Mesothelial cell of epicardium (in vitro differentiated cells): Measurements from ENCODE around the gene TALDO1. TPM values are rescaled to one million over a fixed set of nuclear protein-coding genes. Genes with fewer than 3 reads are reported as not detected.

Experiments used
- DNase-seq, 2 experiments: peaks; one replicate each; pipeline ENCODE4 v3.0.0; 2021; ENCODE audit warnings: low spot score in 2 of 2; ENCODE audit not compliant: unreplicated experiment in 2 of 2
- H3K27ac Mint-ChIP-seq: 2 replicates; pipeline ENCODE4 v1.8.0; 2021; ENCODE audit warnings: mixed read lengths
- H3K27me3 Mint-ChIP-seq: 2 replicates; pipeline ENCODE4 v1.8.0; 2021; ENCODE audit warnings: low read depth, mixed read lengths
- H3K36me3 Mint-ChIP-seq: 2 replicates; pipeline ENCODE4 v1.8.0; 2021; ENCODE audit warnings: mixed read lengths
- H3K4me1 Mint-ChIP-seq: 2 replicates; pipeline ENCODE4 v1.8.0; 2021; ENCODE audit warnings: mixed read lengths
- H3K4me3 Mint-ChIP-seq: 2 replicates; pipeline ENCODE4 v1.8.0; 2021; ENCODE audit warnings: mild to moderate bottlenecking, moderate library complexity, mixed read lengths
- H3K9me3 Mint-ChIP-seq: 2 replicates; pipeline ENCODE4 v1.8.0; 2021; ENCODE audit warnings: mixed read lengths
- total RNA-seq: library from RNA; stranded (reverse); gene quantifications from 3 replicates; pipeline ENCODE4 v1.2.1, GENCODE V29; 2021
- TF ChIP-seq, protein P1 (sequence below): fragments of 200-600 bp; sonication (generic); IDR thresholded peaks from one replicate; pipeline ENCODE4 v1.5.0; 2021; ENCODE audit warnings: antibody characterized with exemption; ENCODE audit not compliant: unreplicated experiment

Gene TALDO1
- total RNA-seq, 1 donor from 2014 or later = 97.5 TPM

- Mint-ChIP-seq H3K27me3 (peaks cover 31% of the 10 kb centered on the region), H3K9me3 (no peaks in the 10 kb centered on the region), H3K4me3 (no peak overlapping the region), H3K27ac (no peak overlapping the region), H3K4me1 (no peaks in the 10 kb centered on the region), H3K36me3 (peaks cover 16% of the 10 kb centered on the region)
- no peak for DNase-seq
- TF ChIP-seq, protein P1, sequence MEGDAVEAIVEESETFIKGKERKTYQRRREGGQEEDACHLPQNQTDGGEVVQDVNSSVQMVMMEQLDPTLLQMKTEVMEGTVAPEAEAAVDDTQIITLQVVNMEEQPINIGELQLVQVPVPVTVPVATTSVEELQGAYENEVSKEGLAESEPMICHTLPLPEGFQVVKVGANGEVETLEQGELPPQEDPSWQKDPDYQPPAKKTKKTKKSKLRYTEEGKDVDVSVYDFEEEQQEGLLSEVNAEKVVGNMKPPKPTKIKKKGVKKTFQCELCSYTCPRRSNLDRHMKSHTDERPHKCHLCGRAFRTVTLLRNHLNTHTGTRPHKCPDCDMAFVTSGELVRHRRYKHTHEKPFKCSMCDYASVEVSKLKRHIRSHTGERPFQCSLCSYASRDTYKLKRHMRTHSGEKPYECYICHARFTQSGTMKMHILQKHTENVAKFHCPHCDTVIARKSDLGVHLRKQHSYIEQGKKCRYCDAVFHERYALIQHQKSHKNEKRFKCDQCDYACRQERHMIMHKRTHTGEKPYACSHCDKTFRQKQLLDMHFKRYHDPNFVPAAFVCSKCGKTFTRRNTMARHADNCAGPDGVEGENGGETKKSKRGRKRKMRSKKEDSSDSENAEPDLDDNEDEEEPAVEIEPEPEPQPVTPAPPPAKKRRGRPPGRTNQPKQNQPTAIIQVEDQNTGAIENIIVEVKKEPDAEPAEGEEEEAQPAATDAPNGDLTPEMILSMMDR = no peak
These were observed 26.0 kb upstream of the TALDO1 start for GRCh38 chr11:721247-721740.

GRCh38 chr11:721741-722345 lies 25.4 kb upstream of the TALDO1 start:
- Mint-ChIP-seq H3K4me1 (peaks cover 2% of the 10 kb centered on the region), H3K9me3 (no peaks in the 10 kb centered on the region), H3K27ac (no peak overlapping the region), H3K36me3 (peaks cover 12% of the 10 kb centered on the region), H3K4me3 (no peak overlapping the region), H3K27me3 (peaks cover 31% of the 10 kb centered on the region)
- no peak for DNase-seq
- TF ChIP-seq, protein P1 = no peak

DNA sequence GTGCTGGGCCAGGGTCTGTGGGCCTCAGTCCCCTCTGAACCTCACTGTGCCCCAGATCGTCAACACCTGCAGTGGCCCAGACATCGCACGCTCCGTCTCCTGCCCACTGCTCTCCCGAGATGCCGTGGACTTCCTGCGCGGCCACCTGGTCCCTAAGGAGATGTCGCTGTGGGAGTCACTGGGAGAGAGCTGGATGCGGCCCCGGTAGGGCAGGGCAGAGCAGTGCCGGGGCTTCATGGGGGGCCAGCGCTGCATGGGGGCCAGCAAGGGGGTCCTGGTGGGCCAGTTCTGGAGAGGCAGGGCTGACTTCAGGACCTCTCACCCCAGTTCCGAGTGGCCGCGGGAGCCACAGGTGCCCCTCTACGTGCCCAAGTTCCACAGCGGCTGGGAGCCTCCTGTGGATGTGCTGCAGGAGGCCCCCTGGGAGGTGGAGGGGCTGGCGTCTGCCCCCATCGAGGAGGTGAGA lies 24.9 kb upstream of the TALDO1 start:
- DNase-seq = no peak
- Mint-ChIP-seq H3K36me3 (peaks cover 12% of the 10 kb centered on the region), H3K27me3 (peaks cover 31% of the 10 kb centered on the region), H3K4me1 (peaks cover 3% of the 10 kb centered on the region), H3K4me3 (no peak overlapping the region), H3K9me3 (no peaks in the 10 kb centered on the region), H3K27ac (no peak overlapping the region)
- TF ChIP-seq, protein P1 = no peak

GRCh38 chr11:723120-723883 lies 24.0 kb upstream of the TALDO1 start:
- DNase-seq = no peak
- H3K27ac Mint-ChIP-seq = peak overlapping the region; percentile 34

GRCh38 chr11:724049-724777 lies 23.1 kb upstream of the TALDO1 start:
- Mint-ChIP-seq H3K4me3 (no peak overlapping the region), H3K27me3 (peaks cover 30% of the 10 kb centered on the region), H3K27ac (no peak overlapping the region), H3K9me3 (no peaks in the 10 kb centered on the region), H3K4me1 (peaks cover 3% of the 10 kb centered on the region), H3K36me3 (peaks cover 11% of the 10 kb centered on the region)
- no peak for DNase-seq
- TF ChIP-seq, protein P1 = no peak

More at GRCh38 chr11:723120-723883, 24.0 kb upstream of the TALDO1 start:
- TF ChIP-seq, protein P1 = peak; percentile 48
- Mint-ChIP-seq H3K27me3 (peaks cover 31% of the 10 kb centered on the region), H3K36me3 (peaks cover 12% of the 10 kb centered on the region), H3K4me3 (no peak overlapping the region), H3K4me1 (peaks cover 3% of the 10 kb centered on the region), H3K9me3 (no peaks in the 10 kb centered on the region)
